ENCODE measurements around the gene LRRC74A.

GRCh38 chr14:76880449-76880848 lies 54.2 kb downstream of the LRRC74A start:
- TF ChIP-seq CTCF (IDR thresholded peaks at IDR 0.05; ENCODE audit: low read depth, low read length) (no peak), EZH2phosphoT487 (IDR thresholded peaks at IDR 0.05; ENCODE audit: low read depth) (no peak)

All from OCI-LY3 (cell line).